Stomach (tissue), 4 donors: Measurements from ENCODE around the gene AP2A1.

Experiments
- CTCF ChIP-seq, 7 experiments: fragments of 450-650 bp in 4 of 7; fragments of 200-600 bp in 3 of 7; sonication (generic) in 3 of 7; IDR thresholded peaks; one replicate each; pipeline ENCODE4 v1.5.1; 2016 to 2019; ENCODE audit warnings: antibody characterized with exemption in 7 of 7, control low read depth in 2 of 7, mild to moderate bottlenecking in 1 of 7
- POLR2A ChIP-seq, 4 donors: fragments of 450-650 bp; IDR thresholded peaks; one replicate each; pipeline ENCODE4 v1.6.1; 2016; ENCODE audit warnings: antibody characterized with exemption in 4 of 4, control low read depth in 2 of 4, mild to moderate bottlenecking in 1 of 4, moderate library complexity in 1 of 4

- TF ChIP-seq CTCF (IDR thresholded peaks at IDR 0.05) (no peak), POLR2A (IDR thresholded peaks at IDR 0.05) (no peak)
Observed at GRCh38 chr19:49718511-49718910, 48.3 kb upstream of the AP2A1 start.
